ENCODE results near the gene ATG10. TPM values are rescaled to one million over a fixed set of nuclear protein-coding genes. Genes with fewer than 3 reads are reported as not detected.
"Not testable (repeated sequence)": the region's sequence is repeated elsewhere in the genome, so short reads cannot be mapped to it uniquely, and the experiment has no call there.

Gene ATG10
- total and polyA plus RNA-seq, 9 donors, result 7.4 to 10.7 (median 9.0) TPM

DNA sequence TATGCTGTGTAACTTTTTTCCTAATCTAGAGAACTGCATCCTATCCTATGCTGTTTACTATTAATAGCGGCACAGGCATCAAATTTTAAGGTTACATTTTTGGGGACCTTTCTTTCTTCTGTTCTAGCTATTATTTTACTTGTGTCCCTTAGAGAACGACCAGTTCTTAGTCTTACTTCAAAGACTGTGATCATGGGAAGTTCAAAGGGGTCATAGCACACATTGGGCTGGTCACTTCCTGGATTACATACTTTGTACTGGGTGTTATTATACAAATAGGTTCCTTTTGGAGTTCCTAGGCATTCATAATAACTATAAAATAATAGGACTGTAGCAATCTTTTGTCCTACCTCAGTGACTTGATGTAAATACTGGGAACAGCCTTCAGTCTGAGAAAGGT lies 297.5 kb downstream of the ATG10 start:
- H3K4me3 ChIP-seq (ENCODE audit: low read length); DNase-seq; H3K36me3 ChIP-seq (ENCODE audit: control insufficient read depth, insufficient read depth, low read length); H3K4me1 ChIP-seq (ENCODE audit: control insufficient read depth, insufficient read depth, low read length); H3K27ac ChIP-seq (ENCODE audit: low read length); H3K27me3 ChIP-seq (ENCODE audit: control insufficient read depth, insufficient read depth, low read length): not testable (repeated sequence)
- peaks cover 10% of the 10 kb centered on the region for H3K9me3 ChIP-seq (replicated peaks; ENCODE audit: control insufficient read depth, low read depth, low read length)
- no CpG with 5 or more reads among the region's 2 CpGs for WGBS (ENCODE audit: insufficient coverage)

GRCh38 chr5:82272571-82273356 lies 300.9 kb downstream of the ATG10 start:
- not testable (repeated sequence) for H3K4me3 ChIP-seq (ENCODE audit: low read length); H3K9me3 ChIP-seq (replicated peaks; ENCODE audit: control insufficient read depth, low read depth, low read length); H3K4me1 ChIP-seq (ENCODE audit: control insufficient read depth, insufficient read depth, low read length); DNase-seq; H3K27ac ChIP-seq (ENCODE audit: low read length); H3K27me3 ChIP-seq (ENCODE audit: control insufficient read depth, insufficient read depth, low read length)
- peaks cover 30% of the 10 kb centered on the region for H3K36me3 ChIP-seq (ENCODE audit: control insufficient read depth, insufficient read depth, low read length)
- WGBS (ENCODE audit: insufficient coverage), result 82% methylated on average over 17 of the region's 24 CpGs

DNA sequence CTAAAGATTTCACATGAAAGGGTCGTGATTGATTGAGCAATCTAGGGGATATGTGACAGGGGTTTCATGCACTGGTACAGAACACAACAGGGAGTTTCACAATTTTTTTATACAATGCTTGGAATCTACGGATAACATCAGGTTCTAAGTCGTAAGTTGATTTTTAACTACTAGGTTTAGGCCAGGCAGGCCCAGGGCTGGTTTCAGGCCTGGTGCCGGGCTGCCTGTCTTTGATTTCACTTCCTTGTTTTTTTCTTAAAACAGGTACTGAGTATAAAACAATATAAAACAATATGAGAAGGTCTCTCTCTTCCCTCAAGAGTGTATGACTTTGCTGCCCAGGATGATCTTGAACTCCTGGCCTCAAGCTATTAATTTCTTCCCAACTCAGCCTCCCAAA lies 301.6 kb downstream of the ATG10 start:
- not testable (repeated sequence) for DNase-seq; H3K4me1 ChIP-seq (ENCODE audit: control insufficient read depth, insufficient read depth, low read length); H3K9me3 ChIP-seq (replicated peaks; ENCODE audit: control insufficient read depth, low read depth, low read length); H3K4me3 ChIP-seq (ENCODE audit: low read length); H3K27ac ChIP-seq (ENCODE audit: low read length); H3K27me3 ChIP-seq (ENCODE audit: control insufficient read depth, insufficient read depth, low read length)
- H3K36me3 ChIP-seq (ENCODE audit: control insufficient read depth, insufficient read depth, low read length), result peaks cover 28% of the 10 kb centered on the region
- WGBS (ENCODE audit: insufficient coverage), result 100% methylated on average over 1 of the region's 4 CpGs

- DNase-seq, result no peak
- H3K27me3 ChIP-seq (ENCODE audit: control insufficient read depth, insufficient read depth, low read length), result no peaks in the 10 kb centered on the region
- H3K27ac ChIP-seq (ENCODE audit: low read length), result no peak overlapping the region
- no peak overlapping the region for H3K4me3 ChIP-seq (ENCODE audit: low read length)
- H3K4me1 ChIP-seq (ENCODE audit: control insufficient read depth, insufficient read depth, low read length), result peaks cover 7% of the 10 kb centered on the region
- 80% methylated on average over 30 of the region's 31 CpGs for WGBS (ENCODE audit: insufficient coverage)
- peaks cover 27% of the 10 kb centered on the region for H3K36me3 ChIP-seq (ENCODE audit: control insufficient read depth, insufficient read depth, low read length)
- H3K9me3 ChIP-seq (replicated peaks; ENCODE audit: control insufficient read depth, low read depth, low read length), result no peaks in the 10 kb centered on the region
Observed at GRCh38 chr5:82274343-82275211, 302.8 kb downstream of the ATG10 start.

DNA sequence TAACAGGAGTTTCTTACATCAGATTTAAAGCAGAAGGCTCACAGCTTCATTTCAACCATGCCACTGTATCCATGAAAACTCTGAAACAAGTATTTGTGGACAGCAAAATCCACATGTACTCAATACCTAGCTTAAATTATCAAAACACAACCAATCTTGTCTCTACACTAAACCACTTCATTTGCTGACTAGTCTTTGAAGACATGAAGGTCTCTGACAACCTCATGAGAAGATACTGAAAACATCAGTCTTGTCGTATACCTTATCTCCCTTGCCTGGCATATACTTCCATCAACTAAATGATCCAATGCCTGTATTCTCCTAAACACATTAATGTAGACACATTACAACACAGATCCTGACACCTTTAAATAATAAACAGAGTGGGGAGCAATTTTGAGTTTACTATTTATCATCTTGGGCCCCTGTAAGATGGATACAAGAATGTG lies 303.4 kb downstream of the ATG10 start:
- Histone ChIP-seq H3K4me3 (ENCODE audit: low read length) (no peak overlapping the region), H3K27ac (ENCODE audit: low read length) (no peak overlapping the region), H3K27me3 (ENCODE audit: control insufficient read depth, insufficient read depth, low read length) (no peaks in the 10 kb centered on the region), H3K4me1 (ENCODE audit: control insufficient read depth, insufficient read depth, low read length) (peaks cover 7% of the 10 kb centered on the region), H3K9me3 (replicated peaks; ENCODE audit: control insufficient read depth, low read depth, low read length) (no peaks in the 10 kb centered on the region), H3K36me3 (ENCODE audit: control insufficient read depth, insufficient read depth, low read length) (peaks cover 27% of the 10 kb centered on the region)
- DNase-seq, result no peak
- WGBS (ENCODE audit: insufficient coverage), result 100% methylated on average over 1 of the region's 1 CpG

DNA sequence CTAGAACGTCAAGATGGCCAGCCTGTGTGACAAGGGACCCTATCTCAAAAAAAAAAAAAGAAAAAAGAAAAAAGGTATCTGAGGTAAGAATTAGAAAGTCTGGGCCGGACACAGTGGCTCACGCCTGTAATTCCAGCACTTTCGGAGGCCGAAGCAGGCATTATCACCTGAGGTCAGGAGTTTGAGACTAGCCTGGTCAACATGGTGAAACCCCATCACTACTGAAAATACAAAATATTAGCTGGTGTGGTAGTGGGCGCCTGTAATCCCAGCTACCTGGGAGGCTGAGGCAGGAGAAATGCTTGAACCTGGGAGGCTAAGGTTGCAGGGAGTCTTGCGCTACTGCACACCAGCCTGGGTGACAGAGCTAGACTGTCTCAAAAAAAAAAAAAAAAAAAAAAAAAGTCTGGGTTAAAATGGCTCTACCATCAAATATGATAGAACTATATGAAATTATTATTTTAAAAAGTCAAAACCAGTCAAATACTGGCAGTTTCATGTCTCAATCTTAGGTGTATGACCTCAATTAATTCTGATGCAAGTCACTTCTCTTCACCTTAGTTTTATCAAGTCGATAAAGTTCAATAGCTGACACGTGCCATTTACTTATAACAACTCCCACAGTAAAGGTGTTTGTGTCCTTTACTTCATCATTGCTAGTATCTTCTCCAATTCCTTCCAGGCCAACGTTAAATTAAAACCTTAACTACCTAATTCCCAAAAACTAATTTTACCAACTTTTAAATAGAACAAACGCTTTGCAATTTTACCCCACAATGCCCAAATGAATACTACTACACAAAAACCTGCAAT lies 305.2 kb downstream of the ATG10 start:
- H3K27ac ChIP-seq (ENCODE audit: low read length), result peak overlapping the region; percentile 15

DNA sequence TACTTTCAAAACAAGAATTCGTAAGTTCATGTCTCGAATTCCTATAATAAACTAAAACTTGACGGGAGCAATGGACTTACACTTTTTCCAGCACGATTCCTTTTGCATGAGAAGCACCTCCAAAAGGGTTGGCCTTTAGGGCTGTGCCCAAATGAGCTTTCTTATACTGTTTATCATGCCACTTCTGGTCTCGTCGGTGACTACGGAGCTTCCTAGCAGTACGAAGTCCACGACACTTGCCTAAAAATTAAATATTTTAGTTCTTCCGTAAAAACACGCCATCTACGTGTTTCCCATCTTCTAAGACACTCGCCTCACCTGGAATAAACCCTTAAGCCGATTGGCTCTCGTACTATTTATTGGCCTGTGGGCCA lies 305.8 kb downstream of the ATG10 start:
- H3K9me3 ChIP-seq (replicated peaks; ENCODE audit: control insufficient read depth, low read depth, low read length), result no peaks in the 10 kb centered on the region
- peak overlapping the region; percentile 88 for H3K4me3 ChIP-seq (ENCODE audit: low read length)
- peak overlapping the region; percentile 82 for H3K27ac ChIP-seq (ENCODE audit: low read length)
- no peaks in the 10 kb centered on the region for H3K27me3 ChIP-seq (ENCODE audit: control insufficient read depth, insufficient read depth, low read length)
- WGBS (ENCODE audit: insufficient coverage), result 2% methylated on average over 15 of the region's 15 CpGs
- no peak for DNase-seq
- peaks cover 27% of the 10 kb centered on the region for H3K36me3 ChIP-seq (ENCODE audit: control insufficient read depth, insufficient read depth, low read length)
- H3K4me1 ChIP-seq (ENCODE audit: control insufficient read depth, insufficient read depth, low read length), result peaks cover 7% of the 10 kb centered on the region

More for the DNA sequence above, 305.2 kb downstream of the ATG10 start:
- Histone ChIP-seq H3K27me3 (ENCODE audit: control insufficient read depth, insufficient read depth, low read length) (no peaks in the 10 kb centered on the region), H3K4me1 (ENCODE audit: control insufficient read depth, insufficient read depth, low read length) (peaks cover 7% of the 10 kb centered on the region), H3K36me3 (ENCODE audit: control insufficient read depth, insufficient read depth, low read length) (peaks cover 27% of the 10 kb centered on the region), H3K4me3 (ENCODE audit: low read length) (peak overlapping the region; percentile 88), H3K9me3 (replicated peaks; ENCODE audit: control insufficient read depth, low read depth, low read length) (no peaks in the 10 kb centered on the region)
- 10% methylated on average over 2 of the region's 11 CpGs for WGBS (ENCODE audit: insufficient coverage)
- no peak for DNase-seq

DNA sequence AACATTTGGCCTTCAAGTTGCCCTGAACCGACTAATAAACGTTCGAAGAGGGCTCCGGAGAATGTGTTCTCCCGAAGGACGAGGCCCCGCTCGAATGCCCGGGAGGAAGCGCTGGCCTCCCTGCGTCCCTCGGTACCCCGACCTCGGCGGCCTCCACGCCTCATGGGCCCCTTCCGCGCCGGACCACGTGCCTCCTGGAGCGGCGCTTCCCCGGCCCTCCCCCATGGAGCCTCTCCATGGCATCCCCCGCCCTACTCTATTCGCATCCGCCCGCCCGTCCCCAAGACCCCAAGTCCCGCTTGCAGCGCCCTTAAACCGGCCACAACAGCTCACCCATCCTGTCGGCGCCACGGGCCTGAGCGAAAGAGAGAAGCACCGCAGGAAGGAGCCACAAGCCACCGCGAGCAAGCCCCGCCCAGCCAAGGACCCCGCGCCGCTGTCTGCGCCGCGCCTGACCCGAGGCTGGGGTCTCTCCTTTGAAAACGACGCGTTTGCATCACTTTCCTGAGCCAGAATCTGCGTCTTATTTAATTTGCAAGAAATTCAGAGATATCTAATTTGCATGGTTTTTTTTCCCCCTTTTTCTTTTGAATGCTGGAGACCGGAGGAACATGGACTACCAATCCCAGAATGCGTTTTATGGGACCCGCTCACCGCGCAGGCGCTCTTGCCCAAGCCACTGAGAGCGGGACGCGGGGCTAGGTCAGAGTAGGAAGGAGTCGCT lies 306.3 kb downstream of the ATG10 start, which contains the start of gene RPS23:
Gene RPS23, minus strand, starts transcription at position 368 of the 724 bp plus-strand sequence. Its CDS starts 31 bp downstream, at position 337.
- DNase-seq, result peak; percentile 98
- no peaks in the 10 kb centered on the region for H3K27me3 ChIP-seq (ENCODE audit: control insufficient read depth, insufficient read depth, low read length)
- peak within 1 kb of the TSS; percentile 88 for H3K4me3 ChIP-seq (ENCODE audit: low read length)
- H3K27ac ChIP-seq (ENCODE audit: low read length), result peak within 1 kb of the TSS; percentile 82
- peaks cover 7% of the 10 kb centered on the region for H3K4me1 ChIP-seq (ENCODE audit: control insufficient read depth, insufficient read depth, low read length)
- H3K9me3 ChIP-seq (replicated peaks; ENCODE audit: control insufficient read depth, low read depth, low read length), result no peaks in the 10 kb centered on the region
- WGBS (ENCODE audit: insufficient coverage), result under 1% methylated on average over 39 of the region's 60 CpGs
- peaks cover 27% of the 10 kb centered on the region for H3K36me3 ChIP-seq (ENCODE audit: control insufficient read depth, insufficient read depth, low read length)

DNA sequence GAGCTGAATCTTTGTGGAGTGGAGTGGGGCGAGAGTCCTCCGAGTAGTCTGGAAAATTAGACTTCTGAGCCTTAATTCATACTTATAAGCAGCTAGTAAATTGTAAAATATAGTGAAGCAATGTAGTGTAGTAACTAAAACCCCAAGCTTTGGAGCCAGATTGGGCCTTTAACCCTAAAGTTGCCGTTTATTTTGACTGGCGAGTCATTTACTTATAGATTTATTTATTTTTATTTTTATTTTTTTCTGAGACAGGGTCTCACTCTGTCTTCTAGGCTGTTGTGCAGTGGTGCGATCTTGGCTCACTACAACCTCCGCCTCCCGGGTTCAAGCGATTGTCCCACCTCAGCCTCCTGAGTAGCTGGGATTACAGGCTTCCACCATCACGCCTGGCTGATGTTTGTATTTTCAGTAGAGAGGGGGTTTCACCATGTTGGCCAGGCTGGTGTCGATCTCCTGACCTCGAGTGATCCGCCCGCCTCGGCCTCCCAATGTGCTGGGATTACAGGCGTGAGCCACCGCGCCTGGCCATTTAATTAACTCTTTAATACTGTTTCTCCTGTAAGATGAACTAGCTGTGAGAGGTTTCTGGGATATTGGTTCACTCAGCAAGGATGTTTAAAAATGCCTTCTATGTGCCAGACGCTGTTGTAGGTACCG lies 307.0 kb downstream of the ATG10 start:
- Histone ChIP-seq H3K36me3 (ENCODE audit: control insufficient read depth, insufficient read depth, low read length) (peaks cover 27% of the 10 kb centered on the region), H3K27ac (ENCODE audit: low read length) (peak overlapping the region; percentile 82), H3K27me3 (ENCODE audit: control insufficient read depth, insufficient read depth, low read length) (no peaks in the 10 kb centered on the region), H3K4me3 (ENCODE audit: low read length) (peak overlapping the region; percentile 88), H3K4me1 (ENCODE audit: control insufficient read depth, insufficient read depth, low read length) (peaks cover 7% of the 10 kb centered on the region), H3K9me3 (replicated peaks; ENCODE audit: control insufficient read depth, low read depth, low read length) (no peaks in the 10 kb centered on the region)
- 100% methylated on average over 2 of the region's 19 CpGs for WGBS (ENCODE audit: insufficient coverage)
- DNase-seq, result no peak
